Activated B cell treated with CpG ODN at 0.5 μM for 24 hours (primary cell): Measurements from ENCODE around the gene TTC33. TPM values are rescaled to one million over a fixed set of nuclear protein-coding genes. Genes with fewer than 3 reads are reported as not detected.
A peak's percentile ranks its signal among the peaks of the same experiment; 100 is the strongest.

Source experiments
- ATAC-seq: fragments of 200-7000 bp; cut with Tn5 transposase; one replicate; pipeline ENCODE4 v1.10.0; 2021; ENCODE audit warnings: low read depth, mild to moderate bottlenecking, moderate library complexity
- CTCF ChIA-PET: fragments of 350-600 bp; sonication (Branson Sonifier 250); formaldehyde crosslinking; loops from one replicate; lab custom pipeline; 2021; ENCODE audit warnings: antibody characterized with exemption; lab: Charles Lee
- POLR2A ChIA-PET: fragments of 350-600 bp; sonication (Branson Sonifier 250); formaldehyde crosslinking; loops from one replicate; lab custom pipeline; 2021; ENCODE audit warnings: antibody characterized with exemption; lab: Charles Lee
- DNase-seq: peaks from one replicate; pipeline ENCODE4 v3.0.0; 2022
- H3K27ac Mint-ChIP-seq: one replicate; pipeline ENCODE4 v1.8.0; 2020; ENCODE audit warnings: mixed read lengths
- H3K27me3 Mint-ChIP-seq: one replicate; pipeline ENCODE4 v1.8.0; 2021; ENCODE audit warnings: mixed read lengths
- H3K36me3 Mint-ChIP-seq: one replicate; pipeline ENCODE4 v1.8.0; 2021; ENCODE audit warnings: low read depth, mixed read lengths
- H3K4me1 Mint-ChIP-seq: one replicate; pipeline ENCODE4 v1.8.0; 2021; ENCODE audit warnings: mixed read lengths
- H3K4me3 Mint-ChIP-seq: one replicate; pipeline ENCODE4 v1.8.0; 2020; ENCODE audit warnings: mild to moderate bottlenecking, mixed read lengths
- H3K9me3 Mint-ChIP-seq: one replicate; pipeline ENCODE4 v1.8.0; 2020; ENCODE audit warnings: mixed read lengths
- intact Hi-C: fragments of 100-400 bp; cut with micrococcal nuclease; formaldehyde crosslinking; loops from one replicate; pipeline ENCODE4 v1.15.1; 2024
- total RNA-seq: library from RNA; stranded (reverse); gene quantifications from 2 replicates; pipeline ENCODE4 v1.2.3, GENCODE V29; 2022
- TF ChIP-seq, protein P1 (sequence below): fragments of 200-600 bp; IDR thresholded peaks from one replicate; pipeline ENCODE4 v1.8.0; 2022; ENCODE audit warnings: antibody characterized with exemption, mild to moderate bottlenecking

Gene TTC33
- total RNA-seq, 1 donor from 2014 or later, result 9.2 TPM

DNA sequence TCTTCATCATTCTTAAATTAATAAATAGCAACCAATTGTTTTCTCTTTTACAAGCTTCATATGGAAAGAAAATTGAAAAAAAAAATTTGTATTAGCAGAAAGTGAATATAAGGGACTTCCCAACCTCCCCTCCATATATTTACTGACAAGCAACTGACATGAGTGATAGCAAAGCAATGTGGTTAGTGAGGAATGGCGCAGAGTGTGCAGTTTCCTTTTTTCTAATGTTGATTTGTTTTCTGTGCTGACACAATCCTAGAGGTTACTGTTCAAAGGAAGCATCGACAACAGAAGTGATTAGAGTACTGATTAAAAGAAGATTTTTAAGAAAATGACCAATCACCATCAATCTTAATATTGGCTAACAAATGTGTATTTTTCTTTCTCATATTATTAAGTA lies 77.7 kb downstream of the TTC33 start:
- Mint-ChIP-seq H3K27ac (no peak overlapping the region), H3K4me3 (peak overlapping the region; percentile 28), H3K36me3 (peaks cover 32% of the 10 kb centered on the region), H3K4me1 (peaks cover 37% of the 10 kb centered on the region), H3K27me3 (no peaks in the 10 kb centered on the region), H3K9me3 (no peaks in the 10 kb centered on the region)
- intact Hi-C loops, result loop anchor here (2.0 to 5.0 kb wide), 2 partner anchors 61 to 106 kb away; no protein-coding TSS in a partner anchor
- CTCF ChIA-PET, result interaction anchor here (1.1 kb wide), 1 partner anchor 46 kb away, joined by 3 read pairs; no protein-coding TSS in a partner anchor
- TF ChIP-seq, protein P1, sequence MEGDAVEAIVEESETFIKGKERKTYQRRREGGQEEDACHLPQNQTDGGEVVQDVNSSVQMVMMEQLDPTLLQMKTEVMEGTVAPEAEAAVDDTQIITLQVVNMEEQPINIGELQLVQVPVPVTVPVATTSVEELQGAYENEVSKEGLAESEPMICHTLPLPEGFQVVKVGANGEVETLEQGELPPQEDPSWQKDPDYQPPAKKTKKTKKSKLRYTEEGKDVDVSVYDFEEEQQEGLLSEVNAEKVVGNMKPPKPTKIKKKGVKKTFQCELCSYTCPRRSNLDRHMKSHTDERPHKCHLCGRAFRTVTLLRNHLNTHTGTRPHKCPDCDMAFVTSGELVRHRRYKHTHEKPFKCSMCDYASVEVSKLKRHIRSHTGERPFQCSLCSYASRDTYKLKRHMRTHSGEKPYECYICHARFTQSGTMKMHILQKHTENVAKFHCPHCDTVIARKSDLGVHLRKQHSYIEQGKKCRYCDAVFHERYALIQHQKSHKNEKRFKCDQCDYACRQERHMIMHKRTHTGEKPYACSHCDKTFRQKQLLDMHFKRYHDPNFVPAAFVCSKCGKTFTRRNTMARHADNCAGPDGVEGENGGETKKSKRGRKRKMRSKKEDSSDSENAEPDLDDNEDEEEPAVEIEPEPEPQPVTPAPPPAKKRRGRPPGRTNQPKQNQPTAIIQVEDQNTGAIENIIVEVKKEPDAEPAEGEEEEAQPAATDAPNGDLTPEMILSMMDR, result no peak
- ATAC-seq, result no peak
- POLR2A ChIA-PET, result interaction anchor here (0.6 kb wide), 2 partner anchors 630 to 1049 kb away, joined by 3 read pairs; no protein-coding TSS in a partner anchor
- DNase-seq, result no peak

GRCh38 chr5:40677456-40677855 lies 78.3 kb downstream of the TTC33 start:
- ATAC-seq (no peak), DNase-seq (no peak)
- POLR2A ChIA-PET, result interaction anchor here (0.6 kb wide), 2 partner anchors 82 to 630 kb away, joined by 3 read pairs; no protein-coding TSS in a partner anchor
- Mint-ChIP-seq H3K36me3 (peaks cover 27% of the 10 kb centered on the region), H3K9me3 (no peaks in the 10 kb centered on the region), H3K27ac (no peak overlapping the region), H3K27me3 (no peaks in the 10 kb centered on the region), H3K4me3 (no peak overlapping the region), H3K4me1 (peaks cover 35% of the 10 kb centered on the region)
- TF ChIP-seq, protein P1, result no peak
- CTCF ChIA-PET, result interaction anchor here (0.6 to 1.1 kb wide), 3 partner anchors 9 to 80 kb away, joined by 3 to 4 read pairs (median 3); no protein-coding TSS in a partner anchor
- intact Hi-C loops, result loop anchor here (5.0 kb wide), 1 partner anchor 105 kb away; no protein-coding TSS in a partner anchor

- H3K36me3 Mint-ChIP-seq, result peaks cover 20% of the 10 kb centered on the region
- H3K27ac Mint-ChIP-seq, result no peak overlapping the region
- ATAC-seq, result no peak
- TF ChIP-seq, protein P1, result no peak
- DNase-seq, result no peak
- ChIA-PET CTCF (interaction anchor here (0.6 to 1.1 kb wide), 3 partner anchors 10 to 80 kb away, joined by 3 to 4 read pairs (median 3); no protein-coding TSS in a partner anchor), POLR2A (interaction anchor here (0.7 kb wide), 1 partner anchor 541 kb away, joined by 3 read pairs; no protein-coding TSS in a partner anchor)
- intact Hi-C loops, result loop anchor here (5.0 kb wide), 1 partner anchor 104 kb away; no protein-coding TSS in a partner anchor
- no peaks in the 10 kb centered on the region for H3K27me3 Mint-ChIP-seq
- H3K4me1 Mint-ChIP-seq, result peaks cover 32% of the 10 kb centered on the region
- H3K9me3 Mint-ChIP-seq, result no peaks in the 10 kb centered on the region
- no peak overlapping the region for H3K4me3 Mint-ChIP-seq
Observed at GRCh38 chr5:40676613-40677343, 79.0 kb downstream of the TTC33 start.

DNA sequence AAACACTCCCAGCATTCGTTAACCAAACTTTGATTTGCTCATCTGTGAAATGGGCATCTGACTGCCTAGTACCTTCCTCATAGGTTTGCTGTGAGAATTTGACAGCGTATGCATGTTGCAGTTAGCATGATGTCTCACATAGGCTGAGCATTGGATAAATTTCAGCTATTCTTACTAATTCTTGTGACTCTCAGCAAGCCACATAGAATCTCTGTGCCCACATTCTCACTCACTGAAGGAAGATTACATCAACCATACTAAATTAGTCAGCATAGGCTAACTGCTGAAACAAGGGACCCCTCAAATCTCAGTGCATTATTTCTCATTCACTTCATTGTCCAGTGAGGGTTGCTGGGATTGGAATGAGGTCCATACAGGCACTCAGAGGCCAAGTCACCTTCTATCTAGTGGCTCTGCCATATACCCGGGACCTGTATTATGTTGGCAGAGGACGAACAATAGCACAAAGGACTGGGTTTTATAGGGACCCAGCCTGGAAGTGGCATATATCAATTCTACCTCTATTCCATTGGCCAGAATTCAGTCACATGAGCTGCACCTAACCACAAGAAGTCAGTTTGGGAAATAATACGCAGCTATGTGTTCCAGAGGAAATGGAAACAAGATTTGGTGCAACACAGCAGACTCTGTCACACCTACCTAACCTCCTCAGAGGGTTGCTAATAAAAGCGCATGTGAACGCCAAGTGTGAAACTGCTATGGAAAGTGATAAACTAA lies 80.2 kb downstream of the TTC33 start:
- Mint-ChIP-seq H3K9me3 (no peaks in the 10 kb centered on the region), H3K36me3 (peaks cover 8% of the 10 kb centered on the region), H3K4me1 (peaks cover 24% of the 10 kb centered on the region), H3K27ac (no peak overlapping the region), H3K27me3 (no peaks in the 10 kb centered on the region), H3K4me3 (no peak overlapping the region)
- no peak for DNase-seq
- ChIA-PET POLR2A (interaction anchor here (0.7 kb wide), 1 partner anchor 540 kb away, joined by 3 read pairs; no protein-coding TSS in a partner anchor), CTCF (no interaction called here)
- intact Hi-C loops, result loop anchor here (5.0 kb wide), 1 partner anchor 103 kb away; no protein-coding TSS in a partner anchor
- ATAC-seq, result no peak
- TF ChIP-seq, protein P1, result no peak
